RWPE1 (cell line): Measurements from ENCODE around the gene UGT1A6.

Source experiments
- CTCF ChIA-PET: fragments of 350-600 bp; sonication (Branson Sonifier 250); formaldehyde crosslinking; extraction: SDS; loops from one replicate; lab custom pipeline; 2021; lab: Yijun Ruan, JAX
- POLR2A ChIA-PET: fragments of 400-600 bp; formaldehyde crosslinking; extraction: SDS; loops from one replicate; lab custom pipeline; 2020; ENCODE audit warnings: antibody characterized with exemption; ENCODE audit not compliant: low non-redundant PET; lab: Yijun Ruan, JAX
- DNase-seq: peaks from one replicate; pipeline ENCODE4 v3.0.0; 2012; ENCODE audit warnings: low spot score
- H3K27ac ChIP-seq: fragments of 450-650 bp; 2 replicates; pipeline ENCODE4 v1.5.1; 2017
- TF ChIP-seq, protein P1 (sequence below): fragments of 450-650 bp; conservative IDR thresholded peaks from 2 replicates; pipeline ENCODE4 v1.5.1; 2017; ENCODE audit warnings: low read depth, mild to moderate bottlenecking

Gene UGT1A6

DNA sequence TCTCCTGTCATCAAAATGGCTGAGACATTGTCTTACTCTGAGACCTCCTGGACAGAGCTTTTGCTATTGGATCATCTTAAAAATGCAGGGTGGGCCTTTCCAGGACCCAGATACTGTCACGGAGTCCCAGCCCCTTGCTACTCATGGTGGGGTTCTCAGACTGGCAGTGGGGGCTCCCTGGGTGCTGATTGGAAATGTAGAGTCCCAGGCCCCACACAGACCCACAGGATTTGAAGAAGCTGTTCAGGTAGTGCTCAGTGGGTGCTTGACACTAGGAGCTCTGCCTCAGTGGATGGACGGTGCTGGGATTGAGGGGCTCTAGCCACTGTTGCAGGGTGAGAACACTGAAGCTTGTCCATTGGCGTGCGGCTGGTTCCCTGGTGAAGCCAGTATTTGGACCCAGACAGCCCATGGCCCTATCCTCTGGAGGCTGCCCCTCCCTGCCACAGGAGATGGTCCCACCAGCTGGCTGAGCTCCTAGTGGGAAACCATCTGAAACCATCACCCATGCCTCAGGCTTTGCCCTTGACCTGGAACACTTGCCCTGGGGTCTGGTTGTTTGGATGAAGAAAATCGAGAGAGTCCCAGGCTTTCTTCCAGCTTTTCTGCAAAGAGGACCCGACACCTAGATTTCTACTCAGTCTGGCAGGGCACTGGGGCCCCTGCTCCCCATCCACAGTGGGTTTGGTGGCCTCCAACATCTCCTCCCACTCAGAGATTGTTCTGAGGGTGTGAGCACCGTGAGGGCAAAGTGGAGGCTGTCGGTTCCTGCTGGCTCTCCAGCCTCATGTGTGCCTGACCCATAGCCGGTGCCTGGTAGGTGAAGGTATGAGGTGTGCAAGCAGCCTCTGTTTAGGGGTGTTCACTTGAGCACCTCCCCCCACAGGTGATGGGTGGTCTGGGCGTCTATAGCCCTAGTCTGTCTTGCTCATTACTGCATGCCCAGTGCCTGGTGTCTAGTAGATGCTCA is 115.6 kb downstream of the UGT1A6 start:
- POLR2A ChIA-PET: no interaction called here
- CTCF ChIA-PET: no interaction called here
- no peak overlapping the region for H3K27ac ChIP-seq
- no peak for DNase-seq
- TF ChIP-seq, protein P1, sequence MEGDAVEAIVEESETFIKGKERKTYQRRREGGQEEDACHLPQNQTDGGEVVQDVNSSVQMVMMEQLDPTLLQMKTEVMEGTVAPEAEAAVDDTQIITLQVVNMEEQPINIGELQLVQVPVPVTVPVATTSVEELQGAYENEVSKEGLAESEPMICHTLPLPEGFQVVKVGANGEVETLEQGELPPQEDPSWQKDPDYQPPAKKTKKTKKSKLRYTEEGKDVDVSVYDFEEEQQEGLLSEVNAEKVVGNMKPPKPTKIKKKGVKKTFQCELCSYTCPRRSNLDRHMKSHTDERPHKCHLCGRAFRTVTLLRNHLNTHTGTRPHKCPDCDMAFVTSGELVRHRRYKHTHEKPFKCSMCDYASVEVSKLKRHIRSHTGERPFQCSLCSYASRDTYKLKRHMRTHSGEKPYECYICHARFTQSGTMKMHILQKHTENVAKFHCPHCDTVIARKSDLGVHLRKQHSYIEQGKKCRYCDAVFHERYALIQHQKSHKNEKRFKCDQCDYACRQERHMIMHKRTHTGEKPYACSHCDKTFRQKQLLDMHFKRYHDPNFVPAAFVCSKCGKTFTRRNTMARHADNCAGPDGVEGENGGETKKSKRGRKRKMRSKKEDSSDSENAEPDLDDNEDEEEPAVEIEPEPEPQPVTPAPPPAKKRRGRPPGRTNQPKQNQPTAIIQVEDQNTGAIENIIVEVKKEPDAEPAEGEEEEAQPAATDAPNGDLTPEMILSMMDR: no peak

GRCh38 chr2:233810385-233810784 is 117.7 kb downstream of the UGT1A6 start:
- POLR2A ChIA-PET: no interaction called here

DNA sequence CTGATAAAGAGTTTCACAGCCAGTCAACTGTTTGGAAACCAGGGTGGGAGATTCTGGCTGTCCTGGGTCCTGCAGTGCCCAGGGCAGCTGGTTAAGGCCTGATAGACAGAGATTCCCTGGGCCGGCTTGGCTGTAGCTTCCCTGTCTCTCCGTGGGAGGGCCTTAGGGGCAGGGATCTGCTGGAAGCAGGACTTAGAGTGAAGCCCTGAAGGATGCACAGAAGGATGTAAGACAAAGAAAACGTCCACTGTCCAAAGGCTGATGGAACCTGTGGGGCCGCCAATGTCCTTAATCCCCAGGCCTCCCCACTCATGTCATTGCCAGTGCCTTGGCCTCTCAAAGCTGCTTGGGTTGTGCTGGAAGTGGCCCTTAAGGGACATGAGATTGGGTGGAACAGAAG is 118.4 kb downstream of the UGT1A6 start:
- DNase-seq: no peak
- no peak overlapping the region for H3K27ac ChIP-seq
- ChIA-PET POLR2A (no interaction called here), CTCF (no interaction called here)
- TF ChIP-seq, protein P1: no peak

More at GRCh38 chr2:233810385-233810784, 117.7 kb downstream of the UGT1A6 start:
- TF ChIP-seq, protein P1: no peak
- CTCF ChIA-PET: no interaction called here
- no peak for DNase-seq
- no peak overlapping the region for H3K27ac ChIP-seq

GRCh38 chr2:233811732-233812131 is 119.0 kb downstream of the UGT1A6 start:
- H3K27ac ChIP-seq: no peak overlapping the region
- ChIA-PET CTCF (no interaction called here), POLR2A (no interaction called here)
- no peak for DNase-seq
- TF ChIP-seq, protein P1: no peak

GRCh38 chr2:233813236-233814055 is 120.8 kb downstream of the UGT1A6 start:
- TF ChIP-seq, protein P1: no peak
- ChIA-PET CTCF (no interaction called here), POLR2A (no interaction called here)
- no peak for DNase-seq
- H3K27ac ChIP-seq: no peak overlapping the region

DNA sequence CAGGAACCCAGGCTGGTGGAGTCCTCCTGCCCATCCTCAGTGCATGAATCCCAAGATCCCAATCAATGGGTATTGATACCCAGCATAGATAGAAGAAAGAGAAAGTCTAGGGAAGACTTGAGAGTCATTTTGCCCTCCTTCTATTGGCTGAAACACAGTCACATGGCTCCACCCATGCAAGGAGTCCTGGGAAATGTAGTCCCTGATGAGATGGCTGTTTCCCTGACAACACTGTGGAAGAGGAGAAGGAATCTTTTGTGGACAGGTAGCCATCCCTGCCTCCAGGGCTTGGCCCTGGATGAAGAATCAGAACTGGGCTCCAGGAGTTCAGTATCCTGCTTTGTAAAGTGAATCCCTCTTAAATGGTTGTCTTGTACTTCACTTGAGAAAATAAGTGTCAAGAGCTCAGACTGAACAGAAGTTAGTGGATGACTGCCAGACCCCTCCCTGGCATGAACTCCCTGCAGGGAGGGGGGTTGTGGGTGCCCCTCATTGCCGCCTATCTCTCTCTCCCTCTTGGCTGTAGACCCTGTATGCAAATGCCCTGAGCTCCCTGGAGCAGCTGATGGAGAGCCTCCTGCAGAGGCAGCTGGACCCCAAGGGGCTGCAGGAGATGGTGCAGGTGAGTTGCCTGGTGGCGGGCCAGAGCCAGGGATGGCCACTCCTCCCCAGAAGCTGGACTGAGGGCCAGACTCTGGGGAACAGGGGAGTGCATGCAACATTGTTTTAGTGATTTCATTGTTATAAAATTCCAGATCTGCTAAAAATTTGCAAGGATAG is 121.6 kb downstream of the UGT1A6 start:
- DNase-seq: peak; percentile 46
- POLR2A ChIA-PET: no interaction called here
- CTCF ChIA-PET: no interaction called here
- no peak overlapping the region for H3K27ac ChIP-seq
- TF ChIP-seq, protein P1: no peak
